Measurements from ENCODE around the gene SLC38A10. TPM values are rescaled to one million over a fixed set of nuclear protein-coding genes. Genes with fewer than 3 reads are reported as not detected.
A peak's percentile ranks its signal among the peaks of the same experiment; 100 is the strongest.

SLC38A10 gene
- total and polyA plus RNA-seq, 10 of the 15 experiments (the other 5 are each of a cell fraction or from before 2014, with no cell fraction given), result 0.52 to 67.9 (median 22.1) TPM

DNA sequence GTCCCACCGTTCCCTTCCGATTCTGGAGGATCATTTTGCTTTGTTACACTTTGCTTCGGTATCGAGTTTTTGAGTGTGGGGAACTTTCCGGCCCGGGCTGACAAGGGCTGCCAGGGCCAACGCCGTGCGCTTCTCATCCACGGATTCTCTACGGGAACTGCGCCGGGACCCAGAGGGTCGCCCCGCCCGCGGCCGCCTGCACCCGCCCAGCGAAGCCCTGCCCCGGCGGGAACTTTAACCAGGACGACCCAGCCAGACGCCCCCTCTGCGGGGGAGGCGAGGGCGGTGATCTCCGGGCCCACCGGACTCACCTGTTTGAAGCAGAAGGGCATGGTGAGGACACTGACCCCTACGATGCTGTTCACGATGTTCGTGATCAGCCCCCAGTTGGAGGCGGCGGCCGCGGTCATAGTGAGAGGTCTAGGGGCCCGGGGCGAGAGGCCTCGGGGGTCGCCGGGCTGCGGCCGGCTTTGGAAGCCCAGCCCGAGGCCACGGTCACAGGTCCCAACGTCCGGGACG is 536 bp downstream of the SLC38A10 start:
- intact Hi-C loops (cut with micrococcal nuclease; ENCODE audit: unreplicated experiment), result loop anchor here (10.0 kb wide), 1 partner anchor 100 kb away; the partner anchor contains the start of gene BAHCC1
- TF ChIP-seq EGR1 (IDR thresholded peaks at IDR 0.05; ENCODE audit: borderline replicate concordance in 1 of 2, low read depth in 2 of 2, low read length in 2 of 2), result peak in 1 of 2 experiments; percentile 76; a peak in 1 of 3 replicates
- TF ChIP-seq E2F4 (IDR thresholded peaks at IDR 0.05; ENCODE audit: low read depth, low read length), result 0 out of 2 replicates have a peak, but pooled peaks have one; percentile 49
- TF ChIP-seq, protein P1, sequence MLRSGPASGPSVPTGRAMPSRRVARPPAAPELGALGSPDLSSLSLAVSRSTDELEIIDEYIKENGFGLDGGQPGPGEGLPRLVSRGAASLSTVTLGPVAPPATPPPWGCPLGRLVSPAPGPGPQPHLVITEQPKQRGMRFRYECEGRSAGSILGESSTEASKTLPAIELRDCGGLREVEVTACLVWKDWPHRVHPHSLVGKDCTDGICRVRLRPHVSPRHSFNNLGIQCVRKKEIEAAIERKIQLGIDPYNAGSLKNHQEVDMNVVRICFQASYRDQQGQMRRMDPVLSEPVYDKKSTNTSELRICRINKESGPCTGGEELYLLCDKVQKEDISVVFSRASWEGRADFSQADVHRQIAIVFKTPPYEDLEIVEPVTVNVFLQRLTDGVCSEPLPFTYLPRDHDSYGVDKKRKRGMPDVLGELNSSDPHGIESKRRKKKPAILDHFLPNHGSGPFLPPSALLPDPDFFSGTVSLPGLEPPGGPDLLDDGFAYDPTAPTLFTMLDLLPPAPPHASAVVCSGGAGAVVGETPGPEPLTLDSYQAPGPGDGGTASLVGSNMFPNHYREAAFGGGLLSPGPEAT (IDR thresholded peaks at IDR 0.05; ENCODE audit: low read depth), result no peak
- TF ChIP-seq, protein P2, sequence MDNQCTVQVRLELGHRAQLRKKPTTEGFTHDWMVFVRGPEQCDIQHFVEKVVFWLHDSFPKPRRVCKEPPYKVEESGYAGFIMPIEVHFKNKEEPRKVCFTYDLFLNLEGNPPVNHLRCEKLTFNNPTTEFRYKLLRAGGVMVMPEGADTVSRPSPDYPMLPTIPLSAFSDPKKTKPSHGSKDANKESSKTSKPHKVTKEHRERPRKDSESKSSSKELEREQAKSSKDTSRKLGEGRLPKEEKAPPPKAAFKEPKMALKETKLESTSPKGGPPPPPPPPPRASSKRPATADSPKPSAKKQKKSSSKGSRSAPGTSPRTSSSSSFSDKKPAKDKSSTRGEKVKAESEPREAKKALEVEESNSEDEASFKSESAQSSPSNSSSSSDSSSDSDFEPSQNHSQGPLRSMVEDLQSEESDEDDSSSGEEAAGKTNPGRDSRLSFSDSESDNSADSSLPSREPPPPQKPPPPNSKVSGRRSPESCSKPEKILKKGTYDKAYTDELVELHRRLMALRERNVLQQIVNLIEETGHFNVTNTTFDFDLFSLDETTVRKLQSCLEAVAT (IDR thresholded peaks at IDR 0.05), result no peak
- TF ChIP-seq ATF7 (IDR thresholded peaks at IDR 0.05; ENCODE audit: low read depth), result no peak
- no peak for TF ChIP-seq BCLAF1 (IDR thresholded peaks at IDR 0.05)
- TF ChIP-seq ZBED1 (IDR thresholded peaks at IDR 0.05; ENCODE audit: borderline replicate concordance), result no peak
- TF ChIP-seq MEF2A (IDR thresholded peaks at IDR 0.05; ENCODE audit: insufficient read depth, low read depth, low read length), result no peak
- no peak for TF ChIP-seq ZNF687 (IDR thresholded peaks at IDR 0.05)

More for the DNA sequence above, 536 bp downstream of the SLC38A10 start:
- DNase-seq (ENCODE audit: low read depth, low spot score), result no peak
- no peaks in the 10 kb centered on the region for H3K36me3 ChIP-seq (ENCODE audit: control insufficient read depth in 2 of 2, insufficient read depth in 2 of 2, low read length in 1 of 2)
- no peak for FAIRE-seq
- RAD21 ChIA-PET (ENCODE audit: unreplicated experiment), result interaction anchor here (1.0 to 1.9 kb wide), 2 partner anchors 190 to 244 kb away, joined by 3 to 5 read pairs; no protein-coding TSS in a partner anchor
- H3K9me3 ChIP-seq (replicated peaks; ENCODE audit: control insufficient read depth, insufficient read depth, low read length), result no peaks in the 10 kb centered on the region
- H3K79me2 ChIP-seq (ENCODE audit: control insufficient read depth, insufficient read depth, low read length), result peaks cover 28% of the 10 kb centered on the region
- BruUV-seq (replicated peaks), result TSS peak; percentile 90
- H3K4me1 ChIP-seq (ENCODE audit: control insufficient read depth, insufficient read depth, low read length), result peaks cover 6% of the 10 kb centered on the region; the same call in 1 of the 2 replicates
- H4K20me1 ChIP-seq (ENCODE audit: control insufficient read depth, insufficient read depth), result no peaks in the 10 kb centered on the region
- peak overlapping the region; percentile 80 for H2AFZ ChIP-seq (ENCODE audit: control insufficient read depth, low read depth, low read length)
- peak; percentile 35 for ATAC-seq
- POLR2A ChIA-PET, result interaction anchor here (1.0 to 1.7 kb wide), 4 partner anchors 10 to 840 kb away, joined by 3 to 8 read pairs (median 5); partner anchors contain the start of gene CEP131
- peak overlapping the region; percentile 82 for H3K4me3 ChIP-seq
- CTCF ChIA-PET, result interaction anchor here (0.6 to 1.3 kb wide), 6 partner anchors 11 to 336 kb away, joined by 3 to 5 read pairs (median 3); no protein-coding TSS in a partner anchor
- in situ Hi-C loops (cut with MboI), result no loop called here
- peak overlapping the region; percentile 93 for H3K27ac ChIP-seq (ENCODE audit: control insufficient read depth, insufficient read depth)
- no peaks in the 10 kb centered on the region for H3K27me3 ChIP-seq (replicated peaks in 1 of 2; ENCODE audit: control insufficient read depth in 2 of 2, insufficient read depth in 2 of 2, low read length in 1 of 2)
- H3K4me2 ChIP-seq (ENCODE audit: control insufficient read depth, insufficient read depth), result peak overlapping the region; percentile 83
- H3K9ac ChIP-seq (ENCODE audit: control insufficient read depth, insufficient read depth, low read length), result peak overlapping the region; percentile 96
- SMC1A ChIA-PET (ENCODE audit: uncharacterized antibody, unreplicated experiment), result interaction anchor here (0.9 to 1.7 kb wide), 2 partner anchors 9 to 191 kb away, joined by 4 read pairs; no protein-coding TSS in a partner anchor
- 4% methylated on average over 47 of the region's 48 CpGs for WGBS (ENCODE audit: insufficient coverage, insufficient replicate concordance, low lambda C conversion rate, missing lambda C conversion rate)
